Spleen (tissue), 7 donors: ENCODE results near the gene PRCD.

Source experiments
- POLR2A ChIP-seq, 3 donors: fragments of 450-650 bp; IDR thresholded peaks; one replicate each; pipeline ENCODE4 v1.5.1; 2017; ENCODE audit warnings: antibody characterized with exemption in 3 of 3, mild to moderate bottlenecking in 1 of 3
- POLR2AphosphoS5 ChIP-seq, 3 donors: sonication (generic); formaldehyde crosslinking; IDR thresholded peaks; one replicate each; pipeline ENCODE4 v1.5.1; 2017; ENCODE audit warnings: antibody characterized with exemption in 3 of 3
- TF ChIP-seq, protein P1 (sequence below), 11 experiments: fragments of 200-600 bp in 7 of 11; fragments of 450-650 bp in 4 of 11; sonication (generic) in 4 of 11; IDR thresholded peaks in 8 of 11; conservative IDR thresholded peaks in 3 of 11; 1 replicate in 7 of 11; 2 replicates in 4 of 11; pipeline versions ENCODE4 v1.4.0 to v1.8.0; 2016 to 2021; ENCODE audit warnings: antibody characterized with exemption in 11 of 11, inconsistent platforms in 4 of 11, mild to moderate bottlenecking in 1 of 11
- donor health status: DM: no; HTN: no; CAD: no; lungs with moderate emphysema.
- donor health status: DM: no; HTN: no; CAD: no.
- donor health status: DM: no; HTN: no; CAD: no.

DNA sequence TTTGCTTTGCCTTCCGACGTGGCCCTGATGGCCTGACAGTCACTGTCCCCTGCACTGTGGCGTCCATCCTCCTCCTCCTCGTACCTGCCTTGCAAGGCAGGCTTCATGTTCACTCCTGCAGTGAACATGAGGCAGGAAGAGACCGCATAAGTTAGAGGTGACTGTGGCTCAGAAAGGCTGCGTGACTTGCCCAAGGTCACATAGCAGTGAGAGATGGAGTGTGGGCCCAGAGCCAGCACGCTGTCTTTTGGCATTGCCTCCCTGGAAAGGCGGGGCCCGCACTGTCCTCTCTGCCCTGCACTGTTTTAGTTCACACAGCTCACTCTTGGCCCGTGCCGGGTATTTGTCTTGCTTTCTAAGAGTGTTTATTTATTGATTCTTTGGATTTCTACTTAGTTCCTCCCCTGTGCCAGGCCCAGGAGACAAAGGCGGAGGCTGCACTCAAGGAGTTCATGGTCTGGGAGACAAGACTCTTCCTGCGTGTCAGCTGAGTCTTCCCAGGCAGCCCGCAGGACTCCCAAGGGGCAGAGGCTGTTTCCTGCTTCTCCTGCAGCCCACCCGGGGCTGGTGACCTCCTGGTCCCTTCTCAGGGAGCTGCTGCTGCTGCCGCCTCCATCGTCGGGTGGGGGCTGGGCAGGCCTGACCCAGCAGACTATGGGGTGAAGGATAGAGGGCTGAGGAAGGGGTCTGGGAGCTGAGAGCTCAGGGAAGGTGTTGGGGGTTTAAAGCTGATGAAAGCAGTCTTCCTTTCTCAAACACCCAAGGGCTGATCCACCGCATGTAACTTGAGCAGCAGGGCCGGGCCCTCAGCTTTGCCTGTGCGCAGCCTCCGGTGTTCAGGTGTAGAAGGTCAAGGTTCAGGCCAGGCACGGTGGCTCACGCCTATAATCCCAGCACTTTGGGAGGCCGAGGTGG is 15.0 kb upstream of the PRCD start:
- TF ChIP-seq, protein P1, sequence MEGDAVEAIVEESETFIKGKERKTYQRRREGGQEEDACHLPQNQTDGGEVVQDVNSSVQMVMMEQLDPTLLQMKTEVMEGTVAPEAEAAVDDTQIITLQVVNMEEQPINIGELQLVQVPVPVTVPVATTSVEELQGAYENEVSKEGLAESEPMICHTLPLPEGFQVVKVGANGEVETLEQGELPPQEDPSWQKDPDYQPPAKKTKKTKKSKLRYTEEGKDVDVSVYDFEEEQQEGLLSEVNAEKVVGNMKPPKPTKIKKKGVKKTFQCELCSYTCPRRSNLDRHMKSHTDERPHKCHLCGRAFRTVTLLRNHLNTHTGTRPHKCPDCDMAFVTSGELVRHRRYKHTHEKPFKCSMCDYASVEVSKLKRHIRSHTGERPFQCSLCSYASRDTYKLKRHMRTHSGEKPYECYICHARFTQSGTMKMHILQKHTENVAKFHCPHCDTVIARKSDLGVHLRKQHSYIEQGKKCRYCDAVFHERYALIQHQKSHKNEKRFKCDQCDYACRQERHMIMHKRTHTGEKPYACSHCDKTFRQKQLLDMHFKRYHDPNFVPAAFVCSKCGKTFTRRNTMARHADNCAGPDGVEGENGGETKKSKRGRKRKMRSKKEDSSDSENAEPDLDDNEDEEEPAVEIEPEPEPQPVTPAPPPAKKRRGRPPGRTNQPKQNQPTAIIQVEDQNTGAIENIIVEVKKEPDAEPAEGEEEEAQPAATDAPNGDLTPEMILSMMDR (IDR thresholded peaks at IDR 0.05 in 8 of 11, conservative IDR thresholded peaks at IDR 0.05 in 3 of 11), result no peak
- TF ChIP-seq POLR2AphosphoS5 (IDR thresholded peaks at IDR 0.05) (peak in 2 of 3 donors; percentile 15 to 38), POLR2A (IDR thresholded peaks at IDR 0.05) (no peak)
